Coronary artery (tissue), 2 donors: Measurements from ENCODE around the gene ZBTB22.

ENCODE experiments used
- DNase-seq: peaks from one replicate; pipeline ENCODE4 v3.0.0-alpha.2; 2017; ENCODE audit warnings: low spot score
- H3K27ac ChIP-seq, 2 donors: fragments of 200-600 bp; sonication (generic); one replicate each; pipeline ENCODE4 v1.5.1; 2016 to 2019
- H3K4me3 ChIP-seq: fragments of 200-600 bp; sonication (generic); 2 replicates; pipeline ENCODE4 v1.5.1; 2016; ENCODE audit warnings: mild to moderate bottlenecking, moderate library complexity
- CTCF ChIP-seq: fragments of 200-600 bp; sonication (generic); IDR thresholded peaks from one replicate; pipeline ENCODE4 v1.5.1; 2019; ENCODE audit warnings: antibody characterized with exemption

ZBTB22 gene

GRCh38 chr6:33319939-33320314 is 2.4 kb upstream of the ZBTB22 start:
- peak overlapping the region; percentile 58 to 69 for H3K27ac ChIP-seq
- H3K4me3 ChIP-seq = no peak overlapping the region
- DNase-seq = no peak
- no peak for TF ChIP-seq CTCF

GRCh38 chr6:33318426-33319073 is 1.0 kb upstream of the ZBTB22 start:
- peak overlapping the region; percentile 70 for H3K4me3 ChIP-seq
- TF ChIP-seq CTCF = no peak
- peak overlapping the region; percentile 1 to 78 for H3K27ac ChIP-seq
- DNase-seq = no peak

GRCh38 chr6:33317419-33317668 is 200 bp downstream of the ZBTB22 start:
- no peak for TF ChIP-seq CTCF
- Histone ChIP-seq H3K4me3 (peak overlapping the region; percentile 70), H3K27ac (peak overlapping the region; percentile 78 to 90)
- no peak for DNase-seq

- peak overlapping the region; percentile 70 for H3K4me3 ChIP-seq
- TF ChIP-seq CTCF = no peak
Measured at GRCh38 chr6:33316603-33317418, 733 bp downstream of the ZBTB22 start.

GRCh38 chr6:33315793-33316602 is 1.5 kb downstream of the ZBTB22 start:
- DNase-seq = peak; percentile 72
- H3K4me3 ChIP-seq = no peak overlapping the region
- TF ChIP-seq CTCF = no peak
- peak overlapping the region in 1 of 2 donors; percentile 97 for H3K27ac ChIP-seq

More at GRCh38 chr6:33316603-33317418, 733 bp downstream of the ZBTB22 start:
- peak overlapping the region; percentile 78 to 90 for H3K27ac ChIP-seq
- DNase-seq = peak; percentile 76

GRCh38 chr6:33314943-33315792 is 2.4 kb downstream of the ZBTB22 start:
- peak; percentile 81 for DNase-seq
- H3K4me3 ChIP-seq = peak overlapping the region; percentile 73
- H3K27ac ChIP-seq = peak overlapping the region; percentile 89 to 97
- no peak for TF ChIP-seq CTCF
